GM19438 (cell line): ENCODE results near the gene UGP2.
"Not testable (repeated sequence)": the region's sequence is repeated elsewhere in the genome, so short reads cannot be mapped to it uniquely, and the experiment has no call there.

ENCODE experiments used
- ATAC-seq: cut with Tn5 transposase; IDR thresholded peaks from one replicate; pipeline ENCODE4 v1.9.1; 2021; ENCODE audit warnings: low read depth; ENCODE audit not compliant: unreplicated experiment

The UGP2 gene

DNA sequence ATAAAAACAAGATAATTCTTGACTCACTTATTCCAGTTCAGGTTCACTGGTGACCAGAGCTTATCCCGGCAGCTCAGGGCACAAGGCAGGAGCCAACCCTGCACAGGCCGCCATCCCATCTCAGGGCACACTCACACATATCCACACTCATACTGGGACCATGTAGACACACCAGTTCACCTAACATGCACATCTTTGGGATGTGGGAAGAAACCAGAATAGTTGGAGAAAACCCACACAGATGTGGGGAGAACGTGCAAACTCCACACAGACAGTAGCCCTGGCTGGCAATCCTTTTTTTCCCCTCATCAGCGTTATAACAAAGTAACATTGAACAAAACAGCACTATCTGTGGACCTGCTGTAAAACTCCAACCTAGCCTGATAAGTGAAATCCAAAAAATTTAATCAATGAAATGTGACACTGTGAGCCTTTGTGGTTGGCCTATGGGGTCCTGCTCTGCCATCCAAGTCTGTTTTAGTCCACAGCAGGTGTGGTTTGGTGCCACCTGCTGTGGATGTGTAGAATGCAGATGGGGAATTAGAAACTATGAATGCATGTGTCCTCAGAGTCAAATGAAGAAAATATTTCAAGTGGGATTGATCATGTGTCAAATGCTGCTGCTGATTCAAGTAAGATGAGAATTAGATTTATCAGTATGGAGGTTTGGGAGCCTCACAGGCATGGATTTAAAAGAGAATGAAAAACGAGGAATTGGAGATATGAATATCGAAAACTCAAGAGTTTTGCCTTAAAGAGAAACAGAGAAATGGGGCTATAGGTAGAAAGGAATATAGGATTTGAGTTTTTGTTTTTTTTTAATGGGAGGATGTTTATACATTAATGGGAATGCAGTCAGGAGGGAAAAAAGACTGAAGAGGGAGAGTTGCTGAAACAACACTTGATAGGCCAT lies 47.0 kb downstream of the UGP2 start:
- peak; percentile 76 for ATAC-seq

DNA sequence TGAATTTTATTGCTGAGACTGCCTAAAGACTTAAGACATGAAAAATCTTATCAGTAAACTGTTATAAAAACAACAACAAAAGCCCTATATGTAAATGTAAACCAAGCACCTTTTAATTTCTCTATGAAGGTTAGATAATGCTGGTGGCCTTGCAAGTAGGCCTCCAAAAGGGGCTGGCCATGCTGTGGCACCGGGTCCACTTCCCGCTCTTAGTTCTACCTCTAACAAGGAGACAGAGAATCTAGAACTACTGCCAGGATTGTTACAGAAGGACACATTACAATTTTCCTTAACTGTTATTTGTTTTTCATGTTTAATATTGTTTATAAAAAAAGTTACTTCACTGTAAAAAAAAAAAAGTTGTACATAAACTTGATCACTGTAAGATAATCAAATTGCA lies 49.0 kb downstream of the UGP2 start:
- ATAC-seq = no peak

DNA sequence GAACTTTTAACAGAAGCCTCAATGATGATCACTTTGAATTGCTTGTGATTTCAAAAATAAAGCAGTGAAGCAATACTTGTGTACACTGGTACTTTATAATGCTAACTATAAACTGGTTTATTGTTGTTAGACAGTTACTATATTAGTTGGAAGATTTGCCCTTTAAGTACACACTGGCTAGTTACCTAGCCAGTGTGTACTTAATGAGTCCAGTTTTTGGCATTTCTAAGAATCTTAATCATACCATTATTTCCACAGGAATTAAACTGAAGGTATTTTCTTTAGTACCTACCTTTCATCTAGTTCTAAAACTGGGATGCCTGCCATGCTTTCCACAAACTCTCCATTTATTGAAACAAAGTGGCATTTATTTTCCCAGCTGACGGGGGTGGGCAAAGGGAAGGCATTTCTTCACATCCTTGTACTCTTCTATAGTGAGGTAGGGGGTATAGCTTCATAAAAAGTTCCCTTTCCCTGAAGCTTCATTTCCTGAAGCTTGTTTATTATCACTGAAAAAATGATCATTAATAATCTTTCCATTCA lies 49.9 kb downstream of the UGP2 start:
- no peak for ATAC-seq

DNA sequence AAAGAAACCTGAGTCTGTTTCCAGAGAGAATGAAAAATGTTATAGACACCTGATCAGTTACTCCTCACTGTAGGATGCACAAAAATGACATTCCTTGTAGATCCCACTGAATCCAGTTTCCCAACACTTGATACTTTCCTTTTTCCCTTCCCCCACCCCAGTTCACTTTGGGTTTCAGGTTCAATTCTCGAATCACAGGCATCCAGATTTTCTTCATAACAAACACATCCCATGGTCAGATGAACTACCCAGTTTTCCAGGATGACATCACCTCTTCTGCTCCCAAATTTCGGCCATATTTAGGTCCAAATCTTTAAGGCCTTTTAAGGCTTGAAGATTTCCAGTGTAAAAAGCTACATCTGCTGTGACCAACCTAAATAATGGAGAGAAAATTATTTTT lies 51.5 kb downstream of the UGP2 start:
- ATAC-seq = no peak

DNA sequence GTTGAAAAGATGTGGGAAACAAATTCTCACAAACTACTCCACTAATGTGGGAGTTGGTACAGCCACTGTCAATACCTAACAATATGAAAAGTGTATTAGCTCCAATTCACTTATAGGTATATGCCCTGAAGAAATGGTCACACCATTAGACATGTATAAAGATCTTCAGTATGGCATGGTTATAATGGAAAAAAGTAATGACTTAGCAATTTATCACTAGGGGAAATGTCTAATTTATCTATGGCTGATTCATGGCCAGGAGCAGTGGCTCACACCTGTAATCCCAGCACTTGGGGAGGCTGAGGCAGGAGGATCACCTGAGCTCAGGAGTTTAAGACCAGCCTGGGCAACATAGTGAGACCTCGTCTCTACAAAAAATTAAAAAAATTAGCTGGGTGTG lies 52.5 kb downstream of the UGP2 start:
- ATAC-seq = no peak

DNA sequence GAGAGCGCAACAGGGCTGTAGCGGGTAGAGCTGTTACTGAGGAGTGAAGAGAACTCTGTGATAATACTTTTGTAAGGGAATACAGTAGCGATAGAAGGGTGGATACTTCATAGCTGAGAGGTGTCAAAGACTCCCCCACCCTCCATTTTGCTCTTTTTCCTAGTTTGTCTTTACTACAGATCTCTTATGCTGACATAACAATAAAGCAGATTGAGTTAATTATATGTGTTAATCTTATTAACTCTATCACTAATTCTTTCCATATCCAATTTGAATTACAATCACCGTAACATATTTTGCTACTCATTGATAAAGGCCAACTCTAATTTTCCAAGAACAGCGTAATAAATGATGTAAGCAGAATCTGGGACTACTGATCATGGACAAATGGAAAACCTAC lies 57.1 kb downstream of the UGP2 start:
- no peak for ATAC-seq

DNA sequence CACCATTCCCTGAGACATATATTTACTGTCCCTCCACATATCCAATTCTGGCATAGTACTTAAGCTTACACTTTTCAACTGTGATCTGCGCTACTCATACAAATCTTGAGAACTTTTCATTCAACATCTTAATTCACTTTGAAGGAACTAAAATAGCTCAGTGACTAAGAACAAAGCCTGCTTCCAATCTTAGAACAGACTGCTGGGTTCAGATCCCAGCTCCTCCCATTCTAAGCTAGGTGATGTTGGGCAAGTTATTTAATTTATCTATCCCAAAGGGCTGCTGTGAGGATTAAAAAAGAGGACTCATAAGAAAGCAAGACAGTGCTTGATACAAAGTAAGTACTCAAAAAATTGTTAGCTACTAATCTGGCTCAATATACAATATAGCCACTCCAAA lies 57.9 kb downstream of the UGP2 start:
- ATAC-seq = no peak

DNA sequence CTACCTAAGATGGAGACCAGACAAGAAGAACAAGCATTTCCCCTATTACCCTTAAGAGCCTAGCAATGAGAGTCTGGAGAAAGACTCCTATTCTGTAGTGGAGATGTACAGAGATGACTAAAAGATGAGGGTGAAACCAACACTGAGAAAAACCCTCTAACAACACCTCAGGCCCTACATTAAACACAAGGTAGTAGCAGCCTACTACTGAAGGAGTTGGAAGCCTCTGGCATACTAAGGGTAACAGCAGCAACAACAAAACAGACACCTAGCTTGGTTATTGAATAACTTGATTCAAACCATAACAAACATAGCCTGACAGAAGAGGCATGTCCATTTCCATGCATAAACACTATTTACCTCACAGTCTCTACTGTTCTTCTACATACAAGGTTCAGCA lies 60.5 kb downstream of the UGP2 start:
- ATAC-seq = no peak

DNA sequence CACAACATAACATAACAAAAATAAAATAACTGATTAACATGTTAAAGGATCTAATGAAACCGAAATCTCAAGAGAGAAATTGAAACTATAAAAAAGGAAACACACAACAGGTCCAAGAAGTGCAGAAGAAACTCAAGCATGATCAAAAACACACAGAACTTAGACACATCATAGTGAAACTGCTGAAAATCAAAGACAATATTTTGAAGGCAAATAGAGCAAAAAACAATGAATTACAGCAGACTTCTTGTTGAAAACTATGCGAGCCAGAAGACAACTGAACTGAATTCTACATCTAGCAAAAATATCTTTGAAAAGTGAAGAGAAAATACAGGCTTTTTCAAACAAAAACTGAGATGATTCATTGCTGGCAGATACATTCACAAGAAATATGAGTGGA lies 61.3 kb downstream of the UGP2 start:
- ATAC-seq = no peak

DNA sequence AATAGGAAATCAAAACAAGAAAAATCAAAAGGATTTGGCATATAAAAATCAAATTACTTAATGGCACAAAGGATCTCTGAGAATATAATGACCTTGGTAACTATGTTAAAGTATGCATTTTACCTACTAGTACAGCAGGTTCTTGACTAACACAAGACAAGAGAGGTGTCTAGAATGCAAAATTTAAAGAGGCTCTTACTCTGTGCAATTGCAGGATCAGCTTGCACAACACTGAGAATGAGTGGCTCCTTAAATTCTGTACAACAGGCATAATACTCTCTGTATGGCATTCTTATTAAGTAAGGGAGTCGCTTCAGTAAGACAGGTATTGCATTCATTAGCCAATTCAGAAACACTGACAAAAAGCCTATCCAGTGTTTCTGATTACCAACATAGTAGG lies 72.6 kb downstream of the UGP2 start:
- no peak for ATAC-seq

DNA sequence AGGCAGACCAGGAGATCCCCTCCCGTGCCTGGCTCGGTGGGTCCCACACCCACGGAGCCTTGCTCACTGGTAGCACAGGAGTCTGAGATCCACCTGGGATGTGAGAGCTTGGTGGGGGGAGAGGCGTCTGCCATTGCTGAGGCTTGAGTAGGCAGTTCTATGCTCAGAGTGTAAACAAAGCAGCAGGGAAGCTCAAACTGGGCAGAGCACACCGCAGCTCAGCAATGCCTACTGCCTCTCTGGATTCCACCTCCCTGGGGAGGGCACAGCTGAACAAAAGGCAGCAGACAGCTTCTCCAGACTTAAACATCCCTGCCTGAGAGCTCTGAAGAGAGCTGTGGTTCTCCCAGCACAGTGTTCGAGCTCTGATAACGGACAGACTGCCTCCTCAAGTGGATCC lies 85.1 kb downstream of the UGP2 start:
- ATAC-seq = no peak

DNA sequence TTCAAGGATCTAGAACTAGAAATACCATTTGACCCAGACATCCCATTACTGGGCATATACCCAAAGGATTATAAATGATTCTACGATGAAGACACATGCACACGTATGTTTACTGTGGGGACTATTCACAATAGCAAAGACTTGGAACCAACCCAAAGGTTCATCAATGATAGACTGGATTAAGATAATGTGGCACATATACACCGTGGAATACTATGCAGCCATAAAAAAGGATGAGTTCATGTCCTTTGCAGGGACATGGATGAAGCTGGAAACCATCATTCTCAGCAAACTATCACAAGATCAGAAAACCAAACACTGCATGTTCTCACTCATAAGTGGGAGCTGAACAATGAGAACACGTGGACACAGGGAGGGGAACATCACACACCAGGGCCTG lies 90.4 kb downstream of the UGP2 start:
- ATAC-seq = not testable (repeated sequence)
